ENCODE results near the gene PLA2G12B.
"Not testable (repeated sequence)": the region's sequence is repeated elsewhere in the genome, so short reads cannot be mapped to it uniquely, and the experiment has no call there.

The PLA2G12B gene

GRCh38 chr10:72954596-72955554 is at the start of gene PLA2G12B:
Gene PLA2G12B (minus strand): TSS chr10:72954806. CDS start chr10:72954685, 121 bp downstream.
- no peak for FAIRE-seq
- TF ChIP-seq POLR2A (IDR thresholded peaks at IDR 0.05; ENCODE audit: low read depth, low read length), result no peak
- DNase-seq (ENCODE audit: insufficient read length, low spot score), result no peak

GRCh38 chr10:73003822-73004221 is 49.2 kb upstream of the PLA2G12B start:
- FAIRE-seq, result no peak
- DNase-seq (ENCODE audit: insufficient read length, low spot score), result no peak
- TF ChIP-seq POLR2A (IDR thresholded peaks at IDR 0.05; ENCODE audit: low read depth, low read length), result no peak

GRCh38 chr10:73000973-73001372 is 46.4 kb upstream of the PLA2G12B start:
- DNase-seq (ENCODE audit: insufficient read length, low spot score) (no peak), FAIRE-seq (no peak)
- TF ChIP-seq POLR2A (IDR thresholded peaks at IDR 0.05; ENCODE audit: low read depth, low read length), result no peak

GRCh38 chr10:72997099-72997498 is 42.5 kb upstream of the PLA2G12B start:
- FAIRE-seq (no peak), DNase-seq (ENCODE audit: insufficient read length, low spot score) (no peak)
- TF ChIP-seq POLR2A (IDR thresholded peaks at IDR 0.05; ENCODE audit: low read depth, low read length), result no peak

- DNase-seq (ENCODE audit: insufficient read length, low spot score); FAIRE-seq: not testable (repeated sequence)
Observed at GRCh38 chr10:72995459-72995858, 40.9 kb upstream of the PLA2G12B start.

GRCh38 chr10:72989771-72990170 is 35.2 kb upstream of the PLA2G12B start:
- FAIRE-seq; DNase-seq (ENCODE audit: insufficient read length, low spot score): not testable (repeated sequence)

GRCh38 chr10:72984618-72985017 is 30.0 kb upstream of the PLA2G12B start:
- DNase-seq (ENCODE audit: insufficient read length, low spot score); FAIRE-seq: not testable (repeated sequence)

- DNase-seq (ENCODE audit: insufficient read length, low spot score) (no peak), FAIRE-seq (no peak)
- no peak for TF ChIP-seq POLR2A (IDR thresholded peaks at IDR 0.05; ENCODE audit: low read depth, low read length)
Observed at GRCh38 chr10:72981882-72982529, 27.4 kb upstream of the PLA2G12B start.

- no peak for FAIRE-seq
- TF ChIP-seq POLR2A (IDR thresholded peaks at IDR 0.05; ENCODE audit: low read depth, low read length), result no peak
- no peak for DNase-seq (ENCODE audit: insufficient read length, low spot score)
Observed at GRCh38 chr10:72981028-72981881, 26.6 kb upstream of the PLA2G12B start.

GRCh38 chr10:72980348-72980747 is 25.7 kb upstream of the PLA2G12B start:
- DNase-seq (ENCODE audit: insufficient read length, low spot score), result no peak
- no peak for TF ChIP-seq POLR2A (IDR thresholded peaks at IDR 0.05; ENCODE audit: low read depth, low read length)
- no peak for FAIRE-seq

GRCh38 chr10:72979709-72980108 is 25.1 kb upstream of the PLA2G12B start:
- FAIRE-seq (no peak), DNase-seq (ENCODE audit: insufficient read length, low spot score) (no peak)
- TF ChIP-seq POLR2A (IDR thresholded peaks at IDR 0.05; ENCODE audit: low read depth, low read length), result no peak

GRCh38 chr10:72976886-72977285 is 22.3 kb upstream of the PLA2G12B start:
- DNase-seq (ENCODE audit: insufficient read length, low spot score), result no peak
- no peak for TF ChIP-seq POLR2A (IDR thresholded peaks at IDR 0.05; ENCODE audit: low read depth, low read length)
- FAIRE-seq, result no peak

- no peak for FAIRE-seq
- no peak for DNase-seq (ENCODE audit: insufficient read length, low spot score)
- no peak for TF ChIP-seq POLR2A (IDR thresholded peaks at IDR 0.05; ENCODE audit: low read depth, low read length)
Observed at GRCh38 chr10:72956001-72956400, 1.4 kb upstream of the PLA2G12B start.

- DNase-seq (ENCODE audit: insufficient read length, low spot score) (no peak), FAIRE-seq (no peak)
- TF ChIP-seq POLR2A (IDR thresholded peaks at IDR 0.05; ENCODE audit: low read depth, low read length), result no peak
Observed at GRCh38 chr10:72954230-72954595, 393 bp downstream of the PLA2G12B start.

Data from H54 (cell line).